K562 (cell line): ENCODE measurements around the gene ARG1. TPM values are rescaled to one million over a fixed set of nuclear protein-coding genes. Genes with fewer than 3 reads are reported as not detected.

Experiments used
- ATF1 ChIP-seq, 2 experiments: fragments of 450-650 bp in 1 of 2; IDR thresholded peaks; 2 replicates each; pipeline ENCODE4 v1.6.1; 2016; ENCODE audit warnings: missing compliant biosample characterization in 1 of 2, missing genetic modification characterization in 1 of 2
- ATF3 ChIP-seq, 2 experiments: fragments of 450-650 bp in 1 of 2; sonication (generic) in 1 of 2; formaldehyde crosslinking in 1 of 2; IDR thresholded peaks in 1 of 2; conservative IDR thresholded peaks in 1 of 2; 2 replicates each; pipeline versions ENCODE4 v1.6.1 to v1.8.1; 2016 to 2023; ENCODE audit warnings: mild to moderate bottlenecking in 2 of 2, moderate library complexity in 2 of 2, inconsistent platforms in 1 of 2, missing genetic modification reagents in 1 of 2
- ATF7 ChIP-seq: fragments of 450-650 bp; IDR thresholded peaks from 2 replicates; pipeline ENCODE4 v1.7.1; 2014; ENCODE audit warnings: mild to moderate bottlenecking, moderate library complexity
- BMI1 ChIP-seq: fragments of 150-350 bp; IDR thresholded peaks from 2 replicates; pipeline ENCODE4 v1.6.1; 2014; ENCODE audit warnings: low read length
- CAMTA2 ChIP-seq: fragments of 250-450 bp; sonication (Bioruptor Pico); conservative IDR thresholded peaks from 2 replicates; pipeline ENCODE4 v1.5.1; 2022
- GABPB2 ChIP-seq: fragments of 250-450 bp; sonication (Bioruptor Pico); conservative IDR thresholded peaks from 2 replicates; pipeline ENCODE4 v1.5.1; 2021; ENCODE audit warnings: mild to moderate bottlenecking
- HNRNPLL ChIP-seq: fragments of 200-400 bp; formaldehyde crosslinking; IDR thresholded peaks from 2 replicates; pipeline ENCODE4 v1.6.1; 2017; ENCODE audit warnings: low read length, low read depth, mild to moderate bottlenecking; ENCODE audit not compliant: poor library complexity, severe bottlenecking
- MTA3 ChIP-seq: fragments of 450-650 bp; formaldehyde crosslinking; IDR thresholded peaks from 2 replicates; pipeline ENCODE4 v1.6.1; 2017; ENCODE audit warnings: mild to moderate bottlenecking, borderline replicate concordance
- NR4A1 ChIP-seq, 2 experiments: fragments of 250-450 bp in 1 of 2; fragments of 450-650 bp in 1 of 2; sonication (Bioruptor Pico) in 1 of 2; IDR thresholded peaks; 2 replicates each; pipeline versions ENCODE4 v1.4.0 to v1.6.1; 2016 to 2020; ENCODE audit warnings: mild to moderate bottlenecking in 2 of 2, missing compliant biosample characterization in 1 of 2, missing genetic modification characterization in 1 of 2, moderate library complexity in 1 of 2
- POLR2AphosphoS2 ChIP-seq: IDR thresholded peaks from 2 replicates; pipeline ENCODE4 v1.6.1; 2012; ENCODE audit warnings: low read length, improper control_type of control experiment
- RFX7 ChIP-seq: fragments of 250-450 bp; sonication (Bioruptor Pico); IDR thresholded peaks from 2 replicates; pipeline ENCODE4 v1.5.1; 2021; ENCODE audit warnings: mild to moderate bottlenecking
- SMAD4 ChIP-seq: fragments of 250-450 bp; sonication (Bioruptor Pico); conservative IDR thresholded peaks from 2 replicates; pipeline ENCODE4 v1.8.0; 2021; ENCODE audit warnings: inconsistent platforms, mild to moderate bottlenecking, moderate library complexity
- TCF15 ChIP-seq: fragments of 250-450 bp; sonication (Bioruptor Pico); IDR thresholded peaks from 2 replicates; pipeline ENCODE4 v1.8.0; 2022; ENCODE audit warnings: moderate library complexity, mild to moderate bottlenecking, inconsistent platforms
- TEAD4 ChIP-seq, 2 experiments: sonication (generic) in 1 of 2; formaldehyde crosslinking in 1 of 2; IDR thresholded peaks; 2 replicates each; pipeline versions ENCODE4 v1.6.1 to v1.8.0; 2012 to 2022; ENCODE audit warnings: borderline replicate concordance in 1 of 2, inconsistent platforms in 1 of 2, low read length in 1 of 2, mild to moderate bottlenecking in 1 of 2, missing genetic modification reagents in 1 of 2
- XRCC4 ChIP-seq: IDR thresholded peaks from one replicate; pipeline ENCODE4 v1.6.1; 2011; ENCODE audit not compliant: insufficient read depth, insufficient read length; ENCODE audit errors: extremely low read depth
- XRCC5 ChIP-seq: fragments of 200-400 bp; formaldehyde crosslinking; IDR thresholded peaks from 2 replicates; pipeline ENCODE4 v1.6.1; 2017; ENCODE audit warnings: low read depth, mild to moderate bottlenecking, low read length
- YY1 ChIP-seq, 3 experiments: IDR thresholded peaks; 2 replicates each; pipeline ENCODE4 v1.6.1; 2011; ENCODE audit warnings: low read length in 2 of 3, mild to moderate bottlenecking in 2 of 3, moderate library complexity in 2 of 3, borderline replicate concordance in 1 of 3, control low read depth in 1 of 3, low read depth in 1 of 3; ENCODE audit not compliant: insufficient read depth in 3 of 3, insufficient replicate concordance in 2 of 3, control insufficient read depth in 1 of 3, insufficient read length in 1 of 3; ENCODE audit errors: extremely low read depth in 1 of 3
- ZNF165 ChIP-seq: fragments of 250-450 bp; sonication (Bioruptor Pico); IDR thresholded peaks from 2 replicates; pipeline ENCODE4 v1.4.0; 2020; ENCODE audit warnings: borderline replicate concordance
- ZNF778 ChIP-seq: fragments of 450-650 bp; formaldehyde crosslinking; IDR thresholded peaks from 2 replicates; pipeline ENCODE4 v1.4.0; 2020; ENCODE audit warnings: mild to moderate bottlenecking, moderate library complexity
- polyA plus RNA-seq, 8 experiments: library from polyadenylated mRNA; depleted of rRNA in 4 of 8; stranded (reverse) in 5 of 8; unstranded in 3 of 8; fragments of >200 nt; fragmentation: Nextera tagmentation in 2 of 8; fragmentation: Illumina TruSeq in 1 of 8; extraction: Ambion mirVana in 2 of 8; extraction: Trizol in 1 of 8; gene quantifications; 2 replicates each; pipeline versions ENCODE4 v1.2.1 to v1.2.3, GENCODE V29; 2011 to 2014; ENCODE audit warnings: inconsistent platforms in 1 of 8, missing spikeins in 1 of 8
- total RNA-seq, 7 experiments: library from RNA; depleted of rRNA in 6 of 7; stranded (reverse); fragments of >200 nt in 6 of 7; fragmentation: Illumina TruSeq in 2 of 7; extraction: Trizol in 2 of 7; gene quantifications; 2 replicates each; pipeline versions ENCODE4 v1.2.1 to v1.2.3, GENCODE V29; 2011 to 2021; ENCODE audit warnings: low replicate concordance in 1 of 7
- TF ChIP-seq, protein P1 (sequence below): fragments of 450-650 bp; IDR thresholded peaks from 2 replicates; pipeline ENCODE4 v1.6.1; 2018; ENCODE audit not compliant: partially characterized antibody

Gene ARG1
- total and polyA plus RNA-seq, 9 of the 15 experiments (the other 6 are each of a cell fraction or from before 2014, with no cell fraction given), result 0.03 to 0.20 (median 0.08) TPM; not detected in 3

DNA sequence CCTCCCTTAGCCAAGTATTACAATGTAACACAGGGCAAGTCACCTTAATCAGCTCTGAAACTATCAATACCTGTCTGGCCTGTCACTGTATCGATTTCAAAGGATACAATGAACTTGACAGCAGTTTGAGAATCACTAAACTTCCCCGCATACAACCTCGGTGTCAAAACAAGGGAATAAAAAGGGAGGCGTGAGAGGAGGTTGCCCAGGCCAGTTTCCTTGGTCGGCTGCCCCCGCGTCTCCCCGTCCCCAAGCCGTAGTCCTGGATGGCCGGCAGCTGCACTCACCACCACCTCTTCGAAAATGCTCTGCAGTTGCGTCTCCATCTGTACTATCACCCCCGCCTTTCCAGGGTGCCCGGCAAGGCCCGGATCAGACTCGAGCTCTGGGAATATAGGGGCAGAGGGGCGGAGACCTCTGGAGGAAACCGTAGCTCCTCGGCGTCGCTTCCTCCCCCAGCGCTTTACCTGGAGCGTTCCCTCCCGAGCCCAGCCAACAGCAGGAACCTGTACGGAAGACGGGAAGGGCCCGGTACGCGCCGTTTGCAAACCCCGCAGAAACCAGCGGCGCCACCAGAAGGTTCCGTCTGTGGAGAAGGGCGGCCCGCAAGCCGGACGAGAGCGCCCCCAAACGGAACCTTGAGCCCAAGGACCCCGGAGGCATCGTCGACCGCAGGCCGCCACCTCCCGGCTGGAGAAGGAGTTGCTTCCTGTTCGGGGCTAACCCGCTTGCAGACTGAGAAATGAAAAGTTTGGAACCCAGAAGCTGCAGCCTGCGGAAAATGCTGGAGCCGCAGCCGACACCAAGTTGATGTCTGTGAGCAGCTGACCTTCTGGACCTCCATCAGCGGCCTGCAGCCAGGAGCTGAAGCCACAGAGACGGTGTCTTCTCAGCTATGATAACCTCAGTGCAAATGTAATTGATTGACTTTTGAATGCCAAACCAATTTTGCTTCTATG, 55.0 kb downstream of the ARG1 start, which contains the start of gene MED23 (continued):
- TF ChIP-seq, protein P1, sequence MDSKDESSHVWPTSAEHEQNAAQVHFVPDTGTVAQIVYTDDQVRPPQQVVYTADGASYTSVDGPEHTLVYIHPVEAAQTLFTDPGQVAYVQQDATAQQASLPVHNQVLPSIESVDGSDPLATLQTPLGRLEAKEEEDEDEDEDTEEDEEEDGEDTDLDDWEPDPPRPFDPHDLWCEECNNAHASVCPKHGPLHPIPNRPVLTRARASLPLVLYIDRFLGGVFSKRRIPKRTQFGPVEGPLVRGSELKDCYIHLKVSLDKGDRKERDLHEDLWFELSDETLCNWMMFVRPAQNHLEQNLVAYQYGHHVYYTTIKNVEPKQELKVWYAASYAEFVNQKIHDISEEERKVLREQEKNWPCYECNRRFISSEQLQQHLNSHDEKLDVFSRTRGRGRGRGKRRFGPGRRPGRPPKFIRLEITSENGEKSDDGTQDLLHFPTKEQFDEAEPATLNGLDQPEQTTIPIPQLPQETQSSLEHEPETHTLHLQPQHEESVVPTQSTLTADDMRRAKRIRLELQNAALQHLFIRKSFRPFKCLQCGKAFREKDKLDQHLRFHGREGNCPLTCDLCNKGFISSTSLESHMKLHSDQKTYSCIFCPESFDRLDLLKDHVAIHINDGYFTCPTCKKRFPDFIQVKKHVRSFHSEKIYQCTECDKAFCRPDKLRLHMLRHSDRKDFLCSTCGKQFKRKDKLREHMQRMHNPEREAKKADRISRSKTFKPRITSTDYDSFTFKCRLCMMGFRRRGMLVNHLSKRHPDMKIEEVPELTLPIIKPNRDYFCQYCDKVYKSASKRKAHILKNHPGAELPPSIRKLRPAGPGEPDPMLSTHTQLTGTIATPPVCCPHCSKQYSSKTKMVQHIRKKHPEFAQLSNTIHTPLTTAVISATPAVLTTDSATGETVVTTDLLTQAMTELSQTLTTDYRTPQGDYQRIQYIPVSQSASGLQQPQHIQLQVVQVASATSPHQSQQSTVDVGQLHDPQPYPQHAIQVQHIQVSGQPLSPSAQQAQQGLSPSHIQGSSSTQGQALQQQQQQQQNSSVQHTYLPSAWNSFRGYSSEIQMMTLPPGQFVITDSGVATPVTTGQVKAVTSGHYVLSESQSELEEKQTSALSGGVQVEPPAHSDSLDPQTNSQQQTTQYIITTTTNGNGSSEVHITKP, result peak; percentile 64
- TF ChIP-seq ATF3 (IDR thresholded peaks at IDR 0.05) (no peak), ATF3 (CRISPR knock-in tag; conservative IDR thresholded peaks at IDR 0.05) (peak; percentile 91), HNRNPLL (peak; percentile 54), RFX7 (CRISPR knock-in tag) (no peak), BMI1 (peak; percentile 42; the same call in 1 of the 2 replicates), CAMTA2 (CRISPR knock-in tag) (no peak), TCF15 (CRISPR knock-in tag) (no peak), TEAD4 (IDR thresholded peaks at IDR 0.05; ENCODE audit: low read length) (peak; percentile 41), TEAD4 (CRISPR knock-in tag; IDR thresholded peaks at IDR 0.05; ENCODE audit: borderline replicate concordance) (no peak), XRCC4 (no peak), MTA3 (peak; percentile 94; the same call in 1 of the 2 replicates), XRCC5 (peak; percentile 100), GABPB2 (no peak), NR4A1 (CRISPR knock-in tag; IDR thresholded peaks at IDR 0.05) (0 out of 2 replicates have a peak, but pooled peaks have one; percentile 66), NR4A1 (tag; IDR thresholded peaks at IDR 0.05) (peak; percentile 64; the same call in 1 of the 2 replicates), POLR2AphosphoS2 (no peak), ZNF165 (CRISPR knock-in tag) (0 out of 2 replicates have a peak, but pooled peaks have one; percentile 40), ATF1 (CRISPR knock-in tag; IDR thresholded peaks at IDR 0.05) (no peak), ATF1 (tag; IDR thresholded peaks at IDR 0.05) (peak; percentile 85), ZNF778 (CRISPR knock-in tag) (no peak), ATF7 (peak; percentile 85), YY1 (IDR thresholded peaks at IDR 0.05; ENCODE audit: borderline replicate concordance in 1 of 3, control insufficient read depth in 1 of 3, extremely low read depth in 1 of 3, insufficient read depth in 3 of 3, insufficient read length in 1 of 3, insufficient replicate concordance in 2 of 3, low read depth in 1 of 3, low read length in 2 of 3) (peak in 2 of 3 experiments; percentile 72 to 83), SMAD4 (CRISPR knock-in tag) (peak; percentile 87)
